HepG2 (cell line): ENCODE measurements around the gene RABGAP1. TPM values are rescaled to one million over a fixed set of nuclear protein-coding genes. Genes with fewer than 3 reads are reported as not detected.
A peak's percentile ranks its signal among the peaks of the same experiment; 100 is the strongest.

Experiments
- AKNA ChIP-seq: sonication (generic); formaldehyde crosslinking; IDR thresholded peaks from 2 replicates; pipeline ENCODE4 v1.4.0; 2020; ENCODE audit warnings: missing genetic modification reagents, borderline replicate concordance
- FUBP1 ChIP-seq: sonication (generic); formaldehyde crosslinking; IDR thresholded peaks from 2 replicates; pipeline ENCODE4 v1.5.1; 2020; ENCODE audit warnings: missing genetic modification reagents, mild to moderate bottlenecking, borderline replicate concordance
- ISX ChIP-seq: sonication (generic); formaldehyde crosslinking; conservative IDR thresholded peaks from 2 replicates; pipeline ENCODE4 v1.5.0; 2020; ENCODE audit warnings: missing genetic modification reagents
- KLF13 ChIP-seq: sonication (generic); formaldehyde crosslinking; IDR thresholded peaks from 2 replicates; pipeline ENCODE4 v1.4.0; 2020; ENCODE audit warnings: mild to moderate bottlenecking, missing genetic modification reagents
- MTA1 ChIP-seq: sonication (generic); formaldehyde crosslinking; IDR thresholded peaks from 2 replicates; pipeline ENCODE4 v1.4.0; 2020; ENCODE audit warnings: missing genetic modification reagents, mild to moderate bottlenecking, borderline replicate concordance
- PRMT3 ChIP-seq: sonication (generic); formaldehyde crosslinking; IDR thresholded peaks from 2 replicates; pipeline ENCODE4 v1.8.1; 2022; ENCODE audit warnings: low read depth, mild to moderate bottlenecking, moderate library complexity, missing genetic modification reagents, borderline replicate concordance
- RXRA ChIP-seq: sonication (generic); formaldehyde crosslinking; IDR thresholded peaks from 2 replicates; pipeline ENCODE4 v1.5.1; 2020; ENCODE audit warnings: missing genetic modification reagents
- SIX1 ChIP-seq: sonication (generic); formaldehyde crosslinking; IDR thresholded peaks from 2 replicates; pipeline ENCODE4 v1.4.0; 2020; ENCODE audit warnings: missing genetic modification reagents, borderline replicate concordance
- TGIF2 ChIP-seq: IDR thresholded peaks from 2 replicates; pipeline ENCODE4 v1.6.1; 2016; ENCODE audit warnings: control low read depth, missing compliant biosample characterization
- ZFX ChIP-seq: sonication (generic); formaldehyde crosslinking; IDR thresholded peaks from 2 replicates; pipeline ENCODE4 v1.4.0; 2020; ENCODE audit warnings: mild to moderate bottlenecking, low read depth, missing genetic modification reagents, moderate library complexity
- ZNF234 ChIP-seq: sonication (generic); formaldehyde crosslinking; conservative IDR thresholded peaks from 2 replicates; pipeline ENCODE4 v1.5.1; 2020; ENCODE audit warnings: mild to moderate bottlenecking, missing genetic modification reagents
- ZNF24 ChIP-seq: fragments of 450-650 bp; IDR thresholded peaks from 2 replicates; pipeline ENCODE4 v1.6.1; 2017; ENCODE audit warnings: antibody characterized with exemption, mild to moderate bottlenecking
- ZNF557 ChIP-seq: sonication (generic); formaldehyde crosslinking; IDR thresholded peaks from 2 replicates; pipeline ENCODE4 v1.4.0; 2020; ENCODE audit warnings: missing genetic modification reagents
- ZNF570 ChIP-seq: sonication (generic); formaldehyde crosslinking; IDR thresholded peaks from 2 replicates; pipeline ENCODE4 v1.4.0; 2020; ENCODE audit warnings: mild to moderate bottlenecking, missing genetic modification reagents, borderline replicate concordance
- ZNF773 ChIP-seq: sonication (generic); formaldehyde crosslinking; IDR thresholded peaks from 2 replicates; pipeline ENCODE4 v1.4.0; 2020; ENCODE audit warnings: missing genetic modification reagents, borderline replicate concordance
- polyA plus RNA-seq, 8 experiments: library from polyadenylated mRNA; depleted of rRNA in 3 of 8; stranded (reverse) in 7 of 8; unstranded in 1 of 8; fragments of >200 nt; fragmentation: Illumina TruSeq in 4 of 8; extraction: Trizol in 4 of 8; gene quantifications; 2 replicates each; pipeline versions ENCODE4 v1.2.1 to v1.2.3, GENCODE V29; 2011 to 2016; ENCODE audit warnings: low read depth in 4 of 8, missing spikeins in 1 of 8, mixed read lengths in 1 of 8; ENCODE audit not compliant: insufficient read depth in 1 of 8
- total RNA-seq, 5 experiments: library from RNA; depleted of rRNA; stranded (reverse); fragments of >200 nt; fragmentation: Illumina TruSeq; extraction: Trizol; gene quantifications; 2 replicates each; pipeline ENCODE4 v1.2.3, GENCODE V29; 2016; ENCODE audit warnings: low read depth in 1 of 5
- TF ChIP-seq, protein P1 (sequence below), 2 experiments: sonication (generic) in 1 of 2; formaldehyde crosslinking in 1 of 2; IDR thresholded peaks; 2 replicates each; pipeline versions ENCODE4 v1.6.1 to v1.9.0; 2014 to 2022; ENCODE audit warnings: antibody characterized with exemption in 1 of 2, borderline replicate concordance in 1 of 2, inconsistent platforms in 1 of 2, low read depth in 1 of 2, missing genetic modification reagents in 1 of 2

RABGAP1 gene
- total and polyA plus RNA-seq, 2 of the 13 experiments (the other 11 are each of a cell fraction or from before 2014, with no cell fraction given) = 19.1 to 19.3 TPM

- TF ChIP-seq ZNF24 = no peak
- TF ChIP-seq TGIF2 (CRISPR knock-in tag) = peak; percentile 19; the same call in 1 of the 2 replicates
- TF ChIP-seq AKNA = no peak
- TF ChIP-seq PRMT3 (CRISPR knock-in tag) = no peak
- no peak for TF ChIP-seq ISX
- no peak for TF ChIP-seq ZNF570
- TF ChIP-seq RXRA (CRISPR knock-in tag) = no peak
- TF ChIP-seq KLF13 (CRISPR knock-in tag) = no peak
- no peak for TF ChIP-seq FUBP1 (CRISPR knock-in tag)
- TF ChIP-seq, protein P1, sequence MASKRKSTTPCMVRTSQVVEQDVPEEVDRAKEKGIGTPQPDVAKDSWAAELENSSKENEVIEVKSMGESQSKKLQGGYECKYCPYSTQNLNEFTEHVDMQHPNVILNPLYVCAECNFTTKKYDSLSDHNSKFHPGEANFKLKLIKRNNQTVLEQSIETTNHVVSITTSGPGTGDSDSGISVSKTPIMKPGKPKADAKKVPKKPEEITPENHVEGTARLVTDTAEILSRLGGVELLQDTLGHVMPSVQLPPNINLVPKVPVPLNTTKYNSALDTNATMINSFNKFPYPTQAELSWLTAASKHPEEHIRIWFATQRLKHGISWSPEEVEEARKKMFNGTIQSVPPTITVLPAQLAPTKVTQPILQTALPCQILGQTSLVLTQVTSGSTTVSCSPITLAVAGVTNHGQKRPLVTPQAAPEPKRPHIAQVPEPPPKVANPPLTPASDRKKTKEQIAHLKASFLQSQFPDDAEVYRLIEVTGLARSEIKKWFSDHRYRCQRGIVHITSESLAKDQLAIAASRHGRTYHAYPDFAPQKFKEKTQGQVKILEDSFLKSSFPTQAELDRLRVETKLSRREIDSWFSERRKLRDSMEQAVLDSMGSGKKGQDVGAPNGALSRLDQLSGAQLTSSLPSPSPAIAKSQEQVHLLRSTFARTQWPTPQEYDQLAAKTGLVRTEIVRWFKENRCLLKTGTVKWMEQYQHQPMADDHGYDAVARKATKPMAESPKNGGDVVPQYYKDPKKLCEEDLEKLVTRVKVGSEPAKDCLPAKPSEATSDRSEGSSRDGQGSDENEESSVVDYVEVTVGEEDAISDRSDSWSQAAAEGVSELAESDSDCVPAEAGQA (IDR thresholded peaks at IDR 0.05; ENCODE audit: low read depth) = no peak
- TF ChIP-seq, protein P1 (CRISPR knock-in tag; IDR thresholded peaks at IDR 0.05; ENCODE audit: borderline replicate concordance) = 0 out of 2 replicates have a peak, but pooled peaks have one; percentile 61
- peak; percentile 99 for TF ChIP-seq ZFX (CRISPR knock-in tag)
- peak; percentile 73; the same call in 1 of the 2 replicates for TF ChIP-seq ZNF557
- no peak for TF ChIP-seq MTA1 (CRISPR knock-in tag)
- no peak; the same call in 1 of the 2 replicates for TF ChIP-seq ZNF234
- TF ChIP-seq ZNF773 = no peak
- TF ChIP-seq SIX1 (CRISPR knock-in tag) = peak; percentile 12; the same call in 1 of the 2 replicates
Observed at GRCh38 chr9:122912964-122913673, 27.7 kb upstream of the RABGAP1 start, which contains the start of gene ZBTB6 (continued).
